ENCODE measurements around the gene IFI44. TPM values are rescaled to one million over a fixed set of nuclear protein-coding genes. Genes with fewer than 3 reads are reported as not detected.

IFI44 gene
- total and polyA plus RNA-seq, 4 donors = 5.9 to 17.9 (median 9.7) TPM

DNA sequence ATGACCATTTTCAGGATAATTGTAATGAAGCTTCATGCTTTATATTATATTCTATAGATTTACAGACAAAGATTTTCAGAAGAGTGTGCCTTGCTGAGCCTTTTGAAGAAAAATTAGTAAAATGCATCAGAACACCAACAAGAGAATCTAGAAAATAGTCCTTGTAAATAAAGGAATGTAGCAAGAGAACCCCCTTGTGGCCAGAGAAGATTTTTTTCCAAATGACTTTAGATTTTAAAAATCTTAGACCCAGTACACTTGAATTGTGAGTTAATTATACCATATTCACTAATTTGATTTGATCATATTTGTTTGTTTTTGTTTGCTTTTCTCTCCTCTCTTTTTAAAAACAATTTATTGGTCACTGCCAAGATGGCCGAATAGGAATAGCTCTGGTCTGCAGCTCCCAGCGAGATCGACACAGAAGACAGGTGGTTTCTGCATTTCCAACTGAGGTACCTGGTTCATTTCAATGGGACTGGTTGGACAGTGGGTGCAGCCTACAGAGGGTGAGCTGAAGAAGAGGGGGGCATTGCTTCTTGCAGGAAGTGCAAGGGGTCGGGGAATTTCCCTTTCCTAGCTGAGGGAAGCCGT, 42.2 kb upstream of the IFI44 start:
- TF ChIP-seq ATF3 (IDR thresholded peaks at IDR 0.05) (no peak), RAD21 (IDR thresholded peaks at IDR 0.05) (peak; percentile 83 to 87), HNF4G (IDR thresholded peaks at IDR 0.05) (no peak), SP1 (IDR thresholded peaks at IDR 0.05) (no peak), JUND (IDR thresholded peaks at IDR 0.05) (no peak), RXRA (IDR thresholded peaks at IDR 0.05) (no peak), EGR1 (IDR thresholded peaks at IDR 0.05; ENCODE audit: low read depth in 2 of 2) (no peak)
- TF ChIP-seq, protein P1, sequence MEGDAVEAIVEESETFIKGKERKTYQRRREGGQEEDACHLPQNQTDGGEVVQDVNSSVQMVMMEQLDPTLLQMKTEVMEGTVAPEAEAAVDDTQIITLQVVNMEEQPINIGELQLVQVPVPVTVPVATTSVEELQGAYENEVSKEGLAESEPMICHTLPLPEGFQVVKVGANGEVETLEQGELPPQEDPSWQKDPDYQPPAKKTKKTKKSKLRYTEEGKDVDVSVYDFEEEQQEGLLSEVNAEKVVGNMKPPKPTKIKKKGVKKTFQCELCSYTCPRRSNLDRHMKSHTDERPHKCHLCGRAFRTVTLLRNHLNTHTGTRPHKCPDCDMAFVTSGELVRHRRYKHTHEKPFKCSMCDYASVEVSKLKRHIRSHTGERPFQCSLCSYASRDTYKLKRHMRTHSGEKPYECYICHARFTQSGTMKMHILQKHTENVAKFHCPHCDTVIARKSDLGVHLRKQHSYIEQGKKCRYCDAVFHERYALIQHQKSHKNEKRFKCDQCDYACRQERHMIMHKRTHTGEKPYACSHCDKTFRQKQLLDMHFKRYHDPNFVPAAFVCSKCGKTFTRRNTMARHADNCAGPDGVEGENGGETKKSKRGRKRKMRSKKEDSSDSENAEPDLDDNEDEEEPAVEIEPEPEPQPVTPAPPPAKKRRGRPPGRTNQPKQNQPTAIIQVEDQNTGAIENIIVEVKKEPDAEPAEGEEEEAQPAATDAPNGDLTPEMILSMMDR (IDR thresholded peaks at IDR 0.05; ENCODE audit: low read depth, low read length, missing input control) = peak; percentile 48
- 86% methylated on average over 5 of the region's 5 CpGs for WGBS
- Histone ChIP-seq H3K9me3 (ENCODE audit: control insufficient read depth in 4 of 4, low read length in 3 of 4) (no peaks in the 10 kb centered on the region), H3K4me1 (ENCODE audit: control insufficient read depth in 4 of 4, insufficient read depth in 4 of 4, low read length in 3 of 4) (no peaks in the 10 kb centered on the region), H3K9ac (ENCODE audit: low read depth in 1 of 2, low read length in 2 of 2) (no peak overlapping the region), H3K27me3 (ENCODE audit: control insufficient read depth in 4 of 4, insufficient read depth in 4 of 4, low read length in 3 of 4) (no peaks in the 10 kb centered on the region), H3K4me3 (ENCODE audit: low read depth in 1 of 3, low read length in 3 of 3) (no peak overlapping the region), H3K27ac (ENCODE audit: low read depth in 1 of 2, low read length in 2 of 2) (no peak overlapping the region), H3K36me3 (ENCODE audit: control insufficient read depth in 4 of 4, insufficient read depth in 3 of 4, low read depth in 1 of 4, low read length in 3 of 4) (no peaks in the 10 kb centered on the region)
- DNase-seq (ENCODE audit: low spot score) = no peak

- DNase-seq (ENCODE audit: low spot score) = no peak
- Histone ChIP-seq H3K27ac (ENCODE audit: low read depth in 1 of 2, low read length in 2 of 2) (no peak overlapping the region), H3K4me3 (ENCODE audit: low read depth in 1 of 3, low read length in 3 of 3) (no peak overlapping the region), H3K9me3 (ENCODE audit: control insufficient read depth in 4 of 4, low read length in 3 of 4) (no peaks in the 10 kb centered on the region), H3K9ac (ENCODE audit: low read depth in 1 of 2, low read length in 2 of 2) (no peak overlapping the region), H3K4me1 (ENCODE audit: control insufficient read depth in 4 of 4, insufficient read depth in 4 of 4, low read length in 3 of 4) (no peaks in the 10 kb centered on the region), H3K36me3 (ENCODE audit: control insufficient read depth in 4 of 4, insufficient read depth in 3 of 4, low read depth in 1 of 4, low read length in 3 of 4) (no peaks in the 10 kb centered on the region), H3K27me3 (ENCODE audit: control insufficient read depth in 4 of 4, insufficient read depth in 4 of 4, low read length in 3 of 4) (no peaks in the 10 kb centered on the region)
- TF ChIP-seq HNF4A (conservative IDR thresholded peaks at IDR 0.05) (no peak), FOXA1 (IDR thresholded peaks at IDR 0.05) (no peak), HNF4G (IDR thresholded peaks at IDR 0.05) (no peak), JUND (IDR thresholded peaks at IDR 0.05) (no peak), TAF1 (conservative IDR thresholded peaks at IDR 0.05) (no peak), FOXA2 (IDR thresholded peaks at IDR 0.05) (no peak), ATF3 (IDR thresholded peaks at IDR 0.05) (no peak), REST (IDR thresholded peaks at IDR 0.05) (no peak), GABPA (IDR thresholded peaks at IDR 0.05 in 1 of 2, conservative IDR thresholded peaks at IDR 0.05 in 1 of 2) (no peak), RAD21 (IDR thresholded peaks at IDR 0.05) (no peak), RXRA (IDR thresholded peaks at IDR 0.05) (no peak), EGR1 (IDR thresholded peaks at IDR 0.05; ENCODE audit: low read depth in 2 of 2) (no peak), YY1 (IDR thresholded peaks at IDR 0.05) (no peak), NR2F2 (IDR thresholded peaks at IDR 0.05) (no peak), SP1 (IDR thresholded peaks at IDR 0.05) (no peak)
- TF ChIP-seq, protein P1 (IDR thresholded peaks at IDR 0.05; ENCODE audit: low read depth, low read length, missing input control) = no peak
- TF ChIP-seq, protein P2, sequence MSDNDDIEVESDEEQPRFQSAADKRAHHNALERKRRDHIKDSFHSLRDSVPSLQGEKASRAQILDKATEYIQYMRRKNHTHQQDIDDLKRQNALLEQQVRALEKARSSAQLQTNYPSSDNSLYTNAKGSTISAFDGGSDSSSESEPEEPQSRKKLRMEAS (IDR thresholded peaks at IDR 0.05) = no peak
- TF ChIP-seq, protein P3, sequence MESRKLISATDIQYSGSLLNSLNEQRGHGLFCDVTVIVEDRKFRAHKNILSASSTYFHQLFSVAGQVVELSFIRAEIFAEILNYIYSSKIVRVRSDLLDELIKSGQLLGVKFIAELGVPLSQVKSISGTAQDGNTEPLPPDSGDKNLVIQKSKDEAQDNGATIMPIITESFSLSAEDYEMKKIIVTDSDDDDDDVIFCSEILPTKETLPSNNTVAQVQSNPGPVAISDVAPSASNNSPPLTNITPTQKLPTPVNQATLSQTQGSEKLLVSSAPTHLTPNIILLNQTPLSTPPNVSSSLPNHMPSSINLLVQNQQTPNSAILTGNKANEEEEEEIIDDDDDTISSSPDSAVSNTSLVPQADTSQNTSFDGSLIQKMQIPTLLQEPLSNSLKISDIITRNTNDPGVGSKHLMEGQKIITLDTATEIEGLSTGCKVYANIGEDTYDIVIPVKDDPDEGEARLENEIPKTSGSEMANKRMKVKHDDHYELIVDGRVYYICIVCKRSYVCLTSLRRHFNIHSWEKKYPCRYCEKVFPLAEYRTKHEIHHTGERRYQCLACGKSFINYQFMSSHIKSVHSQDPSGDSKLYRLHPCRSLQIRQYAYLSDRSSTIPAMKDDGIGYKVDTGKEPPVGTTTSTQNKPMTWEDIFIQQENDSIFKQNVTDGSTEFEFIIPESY (IDR thresholded peaks at IDR 0.05) = no peak
- 48% methylated on average over 4 of the region's 4 CpGs for WGBS
Observed at GRCh38 chr1:78607944-78608343, 41.7 kb upstream of the IFI44 start.
